WTC11 (cell line): ENCODE measurements around the gene ZFY. TPM values are rescaled to one million over a fixed set of nuclear protein-coding genes. Genes with fewer than 3 reads are reported as not detected.
"Not testable (repeated sequence)": the region's sequence is repeated elsewhere in the genome, so short reads cannot be mapped to it uniquely, and the experiment has no call there.

Source experiments
- ATAC-seq: fragments of 200-7000 bp; cut with Tn5 transposase; 2 replicates; pipeline ENCODE4 v1.10.0; 2021; ENCODE audit warnings: mild to moderate bottlenecking, moderate library complexity
- CTCF ChIA-PET: fragments of 300-600 bp; sonication (Branson Sonifier 250); formaldehyde crosslinking; loops from one replicate; lab custom pipeline; 2021; ENCODE audit warnings: antibody characterized with exemption; lab: Charles Lee
- POLR2A ChIA-PET: fragments of 350-600 bp; sonication (Branson Sonifier 250); formaldehyde crosslinking; loops from one replicate; lab custom pipeline; 2021; ENCODE audit warnings: antibody characterized with exemption; lab: Charles Lee
- DNase-seq: peaks from one replicate; pipeline ENCODE4 v3.0.0; 2021; ENCODE audit warnings: low spot score
- H3K27ac Mint-ChIP-seq: 2 replicates; pipeline ENCODE4 v1.8.0; 2021; ENCODE audit warnings: mixed read lengths
- H3K27me3 Mint-ChIP-seq: 2 replicates; pipeline ENCODE4 v1.8.0; 2021; ENCODE audit warnings: low read depth, mild to moderate bottlenecking, moderate library complexity, mixed read lengths
- H3K36me3 Mint-ChIP-seq: 2 replicates; pipeline ENCODE4 v1.8.0; 2021; ENCODE audit warnings: mixed read lengths
- H3K4me1 Mint-ChIP-seq: 2 replicates; pipeline ENCODE4 v1.8.0; 2022; ENCODE audit warnings: mixed read lengths
- H3K4me3 Mint-ChIP-seq: 2 replicates; pipeline ENCODE4 v1.8.0; 2021; ENCODE audit warnings: mild to moderate bottlenecking, moderate library complexity, mixed read lengths
- H3K9me3 Mint-ChIP-seq: 2 replicates; pipeline ENCODE4 v1.8.0; 2021; ENCODE audit warnings: mixed read lengths
- CREM ChIP-seq: sonication (generic); formaldehyde crosslinking; IDR thresholded peaks from 2 replicates; pipeline ENCODE4 v1.8.1; 2022; ENCODE audit warnings: mild to moderate bottlenecking, missing genetic modification reagents, moderate library complexity
- ETV6 ChIP-seq: sonication (generic); formaldehyde crosslinking; IDR thresholded peaks from 2 replicates; pipeline ENCODE4 v1.8.1; 2022; ENCODE audit warnings: mild to moderate bottlenecking, missing genetic modification reagents
- JAZF1 ChIP-seq: fragments of 250-450 bp; sonication (Bioruptor Pico); IDR thresholded peaks from 2 replicates; pipeline ENCODE4 v1.9.0; 2021; ENCODE audit warnings: moderate library complexity, mild to moderate bottlenecking, inconsistent platforms
- MYBL2 ChIP-seq: sonication (generic); formaldehyde crosslinking; IDR thresholded peaks from 2 replicates; pipeline ENCODE4 v1.8.1; 2023; ENCODE audit warnings: mild to moderate bottlenecking, moderate library complexity, missing genetic modification reagents
- RELA ChIP-seq: sonication (generic); formaldehyde crosslinking; IDR thresholded peaks from 2 replicates; pipeline ENCODE4 v1.8.1; 2022; ENCODE audit warnings: missing genetic modification reagents, mild to moderate bottlenecking, borderline replicate concordance
- ZNF671 ChIP-seq: fragments of 250-450 bp; sonication (Bioruptor Pico); IDR thresholded peaks from 2 replicates; pipeline ENCODE4 v1.8.0; 2021; ENCODE audit warnings: mild to moderate bottlenecking
- total RNA-seq: library from RNA; stranded (reverse); gene quantifications from 3 replicates; pipeline ENCODE4 v1.2.3, GENCODE V29; 2021
- TF ChIP-seq, protein P1 (sequence below): sonication (generic); formaldehyde crosslinking; IDR thresholded peaks from 2 replicates; pipeline ENCODE4 v1.8.1; 2023; ENCODE audit warnings: mild to moderate bottlenecking, missing genetic modification reagents
- TF ChIP-seq, protein P2 (sequence below): sonication (generic); formaldehyde crosslinking; IDR thresholded peaks from 2 replicates; pipeline ENCODE4 v1.8.1; 2022; ENCODE audit warnings: mild to moderate bottlenecking, missing genetic modification reagents, moderate library complexity, borderline replicate concordance
- TF ChIP-seq, protein P3 (sequence below): fragments of 250-450 bp; sonication (Bioruptor Pico); IDR thresholded peaks from 2 replicates; pipeline ENCODE4 v1.9.0; 2021; ENCODE audit warnings: mild to moderate bottlenecking, borderline replicate concordance
- TF ChIP-seq, protein P4 (sequence below): fragments of 200-600 bp; IDR thresholded peaks from 2 replicates; pipeline ENCODE4 v1.8.0; 2022; ENCODE audit warnings: antibody characterized with exemption
- TF ChIP-seq, protein P5 (sequence below): sonication (generic); formaldehyde crosslinking; conservative IDR thresholded peaks from 2 replicates; pipeline ENCODE4 v1.8.1; 2022; ENCODE audit warnings: mild to moderate bottlenecking, missing genetic modification reagents

ZFY gene
- total RNA-seq, 1 experiment from 2014 or later: 6.0 TPM

DNA sequence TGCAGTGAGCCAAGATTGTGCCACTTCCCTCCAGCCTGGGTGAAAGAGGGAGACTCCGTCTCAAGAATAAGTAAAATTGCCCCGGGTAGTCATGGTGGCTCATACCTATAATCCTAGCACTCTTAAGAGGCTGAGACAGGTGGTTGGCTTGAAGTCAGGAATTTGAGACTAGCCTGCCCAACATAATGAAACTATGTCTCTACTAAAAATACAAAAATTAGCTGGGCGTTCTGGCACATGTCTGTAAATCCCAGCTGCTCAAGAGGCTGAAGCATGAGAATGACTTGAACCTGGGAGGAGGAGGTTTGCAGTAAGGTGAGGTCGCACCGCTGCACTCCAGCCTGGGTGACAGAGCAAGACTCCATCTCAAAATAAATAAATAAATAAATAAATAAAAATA, 49.3 kb downstream of the ZFY start:
- H3K9me3 Mint-ChIP-seq: no peaks in the 10 kb centered on the region
- POLR2A ChIA-PET: no interaction called here
- H3K36me3 Mint-ChIP-seq: peaks cover 3% of the 10 kb centered on the region; the same call in 1 of the 2 replicates
- H3K4me3 Mint-ChIP-seq: no peak overlapping the region
- no peak overlapping the region for H3K27ac Mint-ChIP-seq
- TF ChIP-seq, protein P1, sequence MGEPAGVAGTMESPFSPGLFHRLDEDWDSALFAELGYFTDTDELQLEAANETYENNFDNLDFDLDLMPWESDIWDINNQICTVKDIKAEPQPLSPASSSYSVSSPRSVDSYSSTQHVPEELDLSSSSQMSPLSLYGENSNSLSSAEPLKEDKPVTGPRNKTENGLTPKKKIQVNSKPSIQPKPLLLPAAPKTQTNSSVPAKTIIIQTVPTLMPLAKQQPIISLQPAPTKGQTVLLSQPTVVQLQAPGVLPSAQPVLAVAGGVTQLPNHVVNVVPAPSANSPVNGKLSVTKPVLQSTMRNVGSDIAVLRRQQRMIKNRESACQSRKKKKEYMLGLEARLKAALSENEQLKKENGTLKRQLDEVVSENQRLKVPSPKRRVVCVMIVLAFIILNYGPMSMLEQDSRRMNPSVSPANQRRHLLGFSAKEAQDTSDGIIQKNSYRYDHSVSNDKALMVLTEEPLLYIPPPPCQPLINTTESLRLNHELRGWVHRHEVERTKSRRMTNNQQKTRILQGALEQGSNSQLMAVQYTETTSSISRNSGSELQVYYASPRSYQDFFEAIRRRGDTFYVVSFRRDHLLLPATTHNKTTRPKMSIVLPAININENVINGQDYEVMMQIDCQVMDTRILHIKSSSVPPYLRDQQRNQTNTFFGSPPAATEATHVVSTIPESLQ (CRISPR knock-in tag): no peak
- TF ChIP-seq MYBL2 (CRISPR knock-in tag) (no peak), RELA (CRISPR knock-in tag) (no peak), CREM (CRISPR knock-in tag) (no peak), ZNF671 (CRISPR knock-in tag) (no peak), JAZF1 (CRISPR knock-in tag) (no peak), ETV6 (no peak)
- TF ChIP-seq, protein P2, sequence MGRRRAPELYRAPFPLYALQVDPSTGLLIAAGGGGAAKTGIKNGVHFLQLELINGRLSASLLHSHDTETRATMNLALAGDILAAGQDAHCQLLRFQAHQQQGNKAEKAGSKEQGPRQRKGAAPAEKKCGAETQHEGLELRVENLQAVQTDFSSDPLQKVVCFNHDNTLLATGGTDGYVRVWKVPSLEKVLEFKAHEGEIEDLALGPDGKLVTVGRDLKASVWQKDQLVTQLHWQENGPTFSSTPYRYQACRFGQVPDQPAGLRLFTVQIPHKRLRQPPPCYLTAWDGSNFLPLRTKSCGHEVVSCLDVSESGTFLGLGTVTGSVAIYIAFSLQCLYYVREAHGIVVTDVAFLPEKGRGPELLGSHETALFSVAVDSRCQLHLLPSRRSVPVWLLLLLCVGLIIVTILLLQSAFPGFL (CRISPR knock-in tag): no peak
- TF ChIP-seq, protein P3, sequence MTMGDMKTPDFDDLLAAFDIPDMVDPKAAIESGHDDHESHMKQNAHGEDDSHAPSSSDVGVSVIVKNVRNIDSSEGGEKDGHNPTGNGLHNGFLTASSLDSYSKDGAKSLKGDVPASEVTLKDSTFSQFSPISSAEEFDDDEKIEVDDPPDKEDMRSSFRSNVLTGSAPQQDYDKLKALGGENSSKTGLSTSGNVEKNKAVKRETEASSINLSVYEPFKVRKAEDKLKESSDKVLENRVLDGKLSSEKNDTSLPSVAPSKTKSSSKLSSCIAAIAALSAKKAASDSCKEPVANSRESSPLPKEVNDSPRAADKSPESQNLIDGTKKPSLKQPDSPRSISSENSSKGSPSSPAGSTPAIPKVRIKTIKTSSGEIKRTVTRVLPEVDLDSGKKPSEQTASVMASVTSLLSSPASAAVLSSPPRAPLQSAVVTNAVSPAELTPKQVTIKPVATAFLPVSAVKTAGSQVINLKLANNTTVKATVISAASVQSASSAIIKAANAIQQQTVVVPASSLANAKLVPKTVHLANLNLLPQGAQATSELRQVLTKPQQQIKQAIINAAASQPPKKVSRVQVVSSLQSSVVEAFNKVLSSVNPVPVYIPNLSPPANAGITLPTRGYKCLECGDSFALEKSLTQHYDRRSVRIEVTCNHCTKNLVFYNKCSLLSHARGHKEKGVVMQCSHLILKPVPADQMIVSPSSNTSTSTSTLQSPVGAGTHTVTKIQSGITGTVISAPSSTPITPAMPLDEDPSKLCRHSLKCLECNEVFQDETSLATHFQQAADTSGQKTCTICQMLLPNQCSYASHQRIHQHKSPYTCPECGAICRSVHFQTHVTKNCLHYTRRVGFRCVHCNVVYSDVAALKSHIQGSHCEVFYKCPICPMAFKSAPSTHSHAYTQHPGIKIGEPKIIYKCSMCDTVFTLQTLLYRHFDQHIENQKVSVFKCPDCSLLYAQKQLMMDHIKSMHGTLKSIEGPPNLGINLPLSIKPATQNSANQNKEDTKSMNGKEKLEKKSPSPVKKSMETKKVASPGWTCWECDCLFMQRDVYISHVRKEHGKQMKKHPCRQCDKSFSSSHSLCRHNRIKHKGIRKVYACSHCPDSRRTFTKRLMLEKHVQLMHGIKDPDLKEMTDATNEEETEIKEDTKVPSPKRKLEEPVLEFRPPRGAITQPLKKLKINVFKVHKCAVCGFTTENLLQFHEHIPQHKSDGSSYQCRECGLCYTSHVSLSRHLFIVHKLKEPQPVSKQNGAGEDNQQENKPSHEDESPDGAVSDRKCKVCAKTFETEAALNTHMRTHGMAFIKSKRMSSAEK: no peak
- TF ChIP-seq, protein P4, sequence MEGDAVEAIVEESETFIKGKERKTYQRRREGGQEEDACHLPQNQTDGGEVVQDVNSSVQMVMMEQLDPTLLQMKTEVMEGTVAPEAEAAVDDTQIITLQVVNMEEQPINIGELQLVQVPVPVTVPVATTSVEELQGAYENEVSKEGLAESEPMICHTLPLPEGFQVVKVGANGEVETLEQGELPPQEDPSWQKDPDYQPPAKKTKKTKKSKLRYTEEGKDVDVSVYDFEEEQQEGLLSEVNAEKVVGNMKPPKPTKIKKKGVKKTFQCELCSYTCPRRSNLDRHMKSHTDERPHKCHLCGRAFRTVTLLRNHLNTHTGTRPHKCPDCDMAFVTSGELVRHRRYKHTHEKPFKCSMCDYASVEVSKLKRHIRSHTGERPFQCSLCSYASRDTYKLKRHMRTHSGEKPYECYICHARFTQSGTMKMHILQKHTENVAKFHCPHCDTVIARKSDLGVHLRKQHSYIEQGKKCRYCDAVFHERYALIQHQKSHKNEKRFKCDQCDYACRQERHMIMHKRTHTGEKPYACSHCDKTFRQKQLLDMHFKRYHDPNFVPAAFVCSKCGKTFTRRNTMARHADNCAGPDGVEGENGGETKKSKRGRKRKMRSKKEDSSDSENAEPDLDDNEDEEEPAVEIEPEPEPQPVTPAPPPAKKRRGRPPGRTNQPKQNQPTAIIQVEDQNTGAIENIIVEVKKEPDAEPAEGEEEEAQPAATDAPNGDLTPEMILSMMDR: no peak
- TF ChIP-seq, protein P5, sequence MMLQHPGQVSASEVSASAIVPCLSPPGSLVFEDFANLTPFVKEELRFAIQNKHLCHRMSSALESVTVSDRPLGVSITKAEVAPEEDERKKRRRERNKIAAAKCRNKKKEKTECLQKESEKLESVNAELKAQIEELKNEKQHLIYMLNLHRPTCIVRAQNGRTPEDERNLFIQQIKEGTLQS (CRISPR knock-in tag): no peak
- ATAC-seq (no peak), DNase-seq (no peak)
- CTCF ChIA-PET: no interaction called here
- peaks cover 2% of the 10 kb centered on the region; the same call in 1 of the 2 replicates for H3K4me1 Mint-ChIP-seq
- no peaks in the 10 kb centered on the region for H3K27me3 Mint-ChIP-seq

DNA sequence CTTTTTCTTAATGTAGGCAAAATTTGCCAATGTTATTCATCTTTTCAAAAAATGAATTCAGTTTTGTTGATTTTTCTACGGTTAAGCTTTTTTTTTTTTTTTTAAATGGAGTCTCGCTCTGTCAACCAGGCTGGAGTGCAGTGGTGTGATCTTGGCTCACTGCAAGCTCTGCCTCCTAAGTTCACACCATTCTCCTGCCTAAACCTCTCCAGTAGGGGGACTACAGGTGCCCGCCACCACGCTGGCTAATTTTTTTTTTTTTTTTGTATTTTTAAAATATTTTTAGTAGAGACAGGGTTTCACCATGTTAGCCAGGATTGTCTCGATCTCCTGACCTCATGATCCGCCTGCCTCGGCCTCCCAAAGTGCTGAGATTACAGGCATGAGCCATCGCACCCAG, 52.0 kb downstream of the ZFY start:
- CTCF ChIA-PET: interaction anchor here (0.6 kb wide), 1 partner anchor 26 kb away, joined by 3 read pairs; no protein-coding TSS in a partner anchor
- POLR2A ChIA-PET, H3K4me1 Mint-ChIP-seq, H3K27me3 Mint-ChIP-seq, H3K36me3 Mint-ChIP-seq, H3K27ac Mint-ChIP-seq, H3K4me3 Mint-ChIP-seq, DNase-seq, ATAC-seq: not testable (repeated sequence)
- H3K9me3 Mint-ChIP-seq: peaks cover 14% of the 10 kb centered on the region

DNA sequence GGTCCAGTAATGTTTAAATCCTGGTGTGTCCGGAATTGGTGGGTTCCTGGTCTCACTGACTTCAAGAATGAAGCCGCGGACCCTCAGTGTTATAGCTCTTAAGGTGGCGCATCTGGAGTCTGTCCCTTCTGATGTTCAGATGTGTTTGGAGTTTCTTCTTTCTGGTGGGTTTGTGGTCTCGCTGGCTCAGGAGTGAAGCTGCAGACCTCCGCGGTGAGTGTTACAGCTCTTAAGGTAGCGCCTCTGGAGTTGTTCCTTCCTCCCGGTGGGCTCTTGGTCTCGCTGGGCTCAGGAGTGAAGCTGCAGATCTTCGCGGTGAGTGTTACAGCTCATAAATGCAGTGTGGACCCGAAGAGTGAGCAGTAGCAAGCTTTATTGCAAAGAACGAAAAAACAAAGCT, 62.2 kb downstream of the ZFY start:
- DNase-seq, H3K27me3 Mint-ChIP-seq, POLR2A ChIA-PET, H3K4me3 Mint-ChIP-seq, H3K36me3 Mint-ChIP-seq, ATAC-seq, H3K27ac Mint-ChIP-seq, H3K4me1 Mint-ChIP-seq, CTCF ChIA-PET, H3K9me3 Mint-ChIP-seq: not testable (repeated sequence)
